ENCODE data around the gene ZSCAN10. TPM values are rescaled to one million over a fixed set of nuclear protein-coding genes. Genes with fewer than 3 reads are reported as not detected.
"Not testable (repeated sequence)": the region's sequence is repeated elsewhere in the genome, so short reads cannot be mapped to it uniquely, and the experiment has no call there.

Gene ZSCAN10
- total RNA-seq, 1 donor from 2014 or later: not detected

GRCh38 chr16:3054965-3055733, 43.9 kb downstream of the ZSCAN10 start:
- no peak overlapping the region for H3K4me3 ChIP-seq

DNA sequence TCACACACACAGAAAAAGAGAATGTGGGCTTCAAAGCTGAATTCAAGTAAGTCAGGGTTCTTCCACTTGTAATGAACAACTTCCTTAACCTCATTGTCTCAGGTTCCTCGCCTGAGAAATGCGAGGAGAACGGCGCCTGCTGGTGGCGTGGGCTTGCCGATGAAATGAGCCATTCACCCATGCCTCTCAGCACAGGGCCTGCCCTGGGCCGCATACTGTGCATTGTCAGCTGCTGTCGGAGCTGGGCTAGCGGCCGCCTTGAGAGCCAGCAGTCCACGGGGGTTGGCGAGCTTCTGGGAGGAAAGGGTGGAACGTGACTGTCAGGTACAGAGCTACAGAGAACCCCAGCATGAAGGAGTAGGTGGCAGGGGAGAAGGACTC, 45.8 kb downstream of the ZSCAN10 start:
- DNase-seq; ATAC-seq; intact Hi-C loops (cut with DNase I); H3K27ac ChIP-seq; H3K9me3 ChIP-seq; H3K27me3 ChIP-seq; H3K4me1 ChIP-seq; H3K4me3 ChIP-seq; H3K36me3 ChIP-seq: not testable (repeated sequence)

More at GRCh38 chr16:3054965-3055733, 43.9 kb downstream of the ZSCAN10 start:
- Histone ChIP-seq H3K27ac (no peak overlapping the region), H3K27me3 (no peaks in the 10 kb centered on the region), H3K4me1 (peaks cover 20% of the 10 kb centered on the region), H3K36me3 (no peaks in the 10 kb centered on the region), H3K9me3 (no peaks in the 10 kb centered on the region)
- intact Hi-C loops (cut with DNase I): no loop called here
- DNase-seq (no peak), ATAC-seq (no peak)
- TF ChIP-seq, protein P1, sequence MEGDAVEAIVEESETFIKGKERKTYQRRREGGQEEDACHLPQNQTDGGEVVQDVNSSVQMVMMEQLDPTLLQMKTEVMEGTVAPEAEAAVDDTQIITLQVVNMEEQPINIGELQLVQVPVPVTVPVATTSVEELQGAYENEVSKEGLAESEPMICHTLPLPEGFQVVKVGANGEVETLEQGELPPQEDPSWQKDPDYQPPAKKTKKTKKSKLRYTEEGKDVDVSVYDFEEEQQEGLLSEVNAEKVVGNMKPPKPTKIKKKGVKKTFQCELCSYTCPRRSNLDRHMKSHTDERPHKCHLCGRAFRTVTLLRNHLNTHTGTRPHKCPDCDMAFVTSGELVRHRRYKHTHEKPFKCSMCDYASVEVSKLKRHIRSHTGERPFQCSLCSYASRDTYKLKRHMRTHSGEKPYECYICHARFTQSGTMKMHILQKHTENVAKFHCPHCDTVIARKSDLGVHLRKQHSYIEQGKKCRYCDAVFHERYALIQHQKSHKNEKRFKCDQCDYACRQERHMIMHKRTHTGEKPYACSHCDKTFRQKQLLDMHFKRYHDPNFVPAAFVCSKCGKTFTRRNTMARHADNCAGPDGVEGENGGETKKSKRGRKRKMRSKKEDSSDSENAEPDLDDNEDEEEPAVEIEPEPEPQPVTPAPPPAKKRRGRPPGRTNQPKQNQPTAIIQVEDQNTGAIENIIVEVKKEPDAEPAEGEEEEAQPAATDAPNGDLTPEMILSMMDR (IDR thresholded peaks at IDR 0.05): no peak

GRCh38 chr16:3052571-3053329, 46.3 kb downstream of the ZSCAN10 start:
- ATAC-seq: peak; percentile 1
- H3K9me3 ChIP-seq; intact Hi-C loops (cut with DNase I); H3K4me1 ChIP-seq; H3K4me3 ChIP-seq; H3K36me3 ChIP-seq; H3K27ac ChIP-seq; DNase-seq: not testable (repeated sequence)
- peaks cover 14% of the 10 kb centered on the region for H3K27me3 ChIP-seq

GRCh38 chr16:3051494-3051893, 47.6 kb downstream of the ZSCAN10 start:
- Histone ChIP-seq H3K4me1 (peaks cover 5% of the 10 kb centered on the region), H3K4me3 (no peak overlapping the region), H3K36me3 (no peaks in the 10 kb centered on the region), H3K27ac (no peak overlapping the region), H3K9me3 (no peaks in the 10 kb centered on the region), H3K27me3 (peaks cover 26% of the 10 kb centered on the region)
- TF ChIP-seq, protein P1 (IDR thresholded peaks at IDR 0.05): no peak
- no peak for DNase-seq
- intact Hi-C loops (cut with DNase I): no loop called here
- ATAC-seq: no peak

DNA sequence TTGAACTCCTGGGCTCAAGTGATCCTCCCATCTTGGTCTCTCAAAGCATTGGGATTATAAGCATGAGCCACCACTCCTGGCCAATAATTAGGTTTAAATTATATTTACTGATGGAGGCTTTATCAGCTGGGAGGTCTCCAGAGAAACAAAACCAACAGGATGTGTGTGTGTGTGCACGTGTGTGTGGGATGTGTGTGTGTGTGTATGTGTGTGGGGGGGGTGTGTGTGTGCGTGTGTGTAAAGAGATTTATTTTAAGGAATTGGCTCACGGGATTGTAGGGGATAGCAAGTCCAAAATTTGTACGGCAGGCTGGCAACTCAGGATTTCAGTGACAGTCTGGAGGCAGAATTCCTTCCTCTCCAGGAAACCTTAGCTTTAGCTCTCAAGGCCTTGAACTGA, 48.1 kb downstream of the ZSCAN10 start:
- DNase-seq: no peak
- no peak for ATAC-seq
- TF ChIP-seq, protein P1 (IDR thresholded peaks at IDR 0.05): no peak
- Histone ChIP-seq H3K4me1 (peaks cover 8% of the 10 kb centered on the region), H3K9me3 (no peaks in the 10 kb centered on the region), H3K36me3 (no peaks in the 10 kb centered on the region), H3K27ac (no peak overlapping the region), H3K4me3 (no peak overlapping the region), H3K27me3 (peaks cover 31% of the 10 kb centered on the region)
- intact Hi-C loops (cut with DNase I): no loop called here

DNA sequence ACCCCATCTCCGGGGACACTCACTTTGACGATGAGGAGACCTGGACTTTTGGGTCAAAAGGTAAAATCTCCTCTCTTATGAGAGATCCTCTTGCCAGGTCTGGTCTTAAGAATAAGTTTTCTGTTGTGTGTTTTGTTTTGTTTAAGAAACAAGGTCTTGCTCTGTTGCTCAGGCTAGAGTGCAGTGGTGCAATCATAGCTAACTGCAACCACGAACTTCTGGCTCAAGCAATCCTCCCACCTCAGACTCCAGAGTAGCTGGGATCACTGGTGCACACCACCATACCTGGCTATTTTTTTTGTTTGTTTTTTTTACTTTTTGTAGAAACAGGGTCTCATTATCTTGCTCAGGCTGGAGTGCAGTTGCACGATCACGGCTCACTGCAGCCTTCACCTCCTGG, 48.6 kb downstream of the ZSCAN10 start:
- Histone ChIP-seq H3K36me3 (no peaks in the 10 kb centered on the region), H3K4me1 (peaks cover 13% of the 10 kb centered on the region), H3K27me3 (peaks cover 36% of the 10 kb centered on the region), H3K27ac (no peak overlapping the region), H3K9me3 (no peaks in the 10 kb centered on the region), H3K4me3 (no peak overlapping the region)
- intact Hi-C loops (cut with DNase I): no loop called here
- TF ChIP-seq, protein P1 (IDR thresholded peaks at IDR 0.05): no peak
- DNase-seq (no peak), ATAC-seq (no peak)

All from upper lobe of right lung (tissue), 1 donor.